Vagina (tissue), 2 donors: ENCODE measurements around the gene ZNF564. TPM values are rescaled to one million over a fixed set of nuclear protein-coding genes. Genes with fewer than 3 reads are reported as not detected.
A peak's percentile ranks its signal among the peaks of the same experiment; 100 is the strongest.
"Not testable (repeated sequence)": the region's sequence is repeated elsewhere in the genome, so short reads cannot be mapped to it uniquely, and the experiment has no call there.

ENCODE experiments used
- DNase-seq, 2 donors: peaks; one replicate each; pipeline ENCODE4 v3.0.0-alpha.2; 2017; ENCODE audit errors: extremely low spot score in 2 of 2
- H3K27ac ChIP-seq: fragments of 200-600 bp; sonication (generic); one replicate; pipeline ENCODE4 v1.5.1; 2019
- H3K27me3 ChIP-seq: fragments of 200-600 bp; sonication (generic); one replicate; pipeline ENCODE4 v1.5.1; 2019
- H3K36me3 ChIP-seq, 2 donors: fragments of 200-600 bp; sonication (generic); one replicate each; pipeline ENCODE4 v1.5.1; 2017 to 2019
- H3K4me1 ChIP-seq: fragments of 200-600 bp; sonication (generic); one replicate; pipeline ENCODE4 v1.5.1; 2019
- H3K4me3 ChIP-seq, 2 donors: fragments of 200-600 bp; sonication (generic); 1 replicate in 1 of 2; 2 replicates in 1 of 2; pipeline ENCODE4 v1.5.1; 2016 to 2019
- H3K9me3 ChIP-seq: fragments of 200-600 bp; sonication (generic); one replicate; pipeline ENCODE4 v1.5.1; 2019
- CTCF ChIP-seq, 3 experiments: fragments of 450-650 bp in 2 of 3; fragments of 200-600 bp in 1 of 3; sonication (generic) in 1 of 3; IDR thresholded peaks; one replicate each; pipeline ENCODE4 v1.5.1; 2017 to 2019; ENCODE audit warnings: antibody characterized with exemption in 3 of 3, mild to moderate bottlenecking in 2 of 3, moderate library complexity in 2 of 3
- POLR2A ChIP-seq, 2 donors: fragments of 450-650 bp; IDR thresholded peaks; one replicate each; pipeline ENCODE4 v1.6.1; 2017; ENCODE audit warnings: antibody characterized with exemption in 2 of 2, mild to moderate bottlenecking in 2 of 2, moderate library complexity in 2 of 2
- POLR2AphosphoS5 ChIP-seq, 2 donors: sonication (generic); formaldehyde crosslinking; IDR thresholded peaks; one replicate each; pipeline ENCODE4 v1.9.0; 2017; ENCODE audit warnings: antibody characterized with exemption in 2 of 2, mild to moderate bottlenecking in 2 of 2, low read depth in 1 of 2; ENCODE audit not compliant: insufficient read depth in 1 of 2
- intact Hi-C: fragments of 100-400 bp; cut with DNase I; formaldehyde crosslinking; loops from one replicate; pipeline ENCODE4 v1.15.1; 2023
- total RNA-seq: library from RNA; depleted of rRNA; stranded (reverse); fragments of >200 nt; gene quantifications from one replicate; pipeline ENCODE4 v1.2.3, GENCODE V29; 2016

Gene ZNF564
- total RNA-seq, 1 donor from 2014 or later, result 12.0 TPM

- Histone ChIP-seq H3K4me1 (no peaks in the 10 kb centered on the region), H3K27ac (no peak overlapping the region), H3K36me3 (peaks cover 7 to 41% of the 10 kb centered on the region in 2 donors), H3K9me3 (peaks cover 9% of the 10 kb centered on the region), H3K4me3 (no peak overlapping the region), H3K27me3 (no peaks in the 10 kb centered on the region)
- intact Hi-C loops, result no loop called here
- DNase-seq, result no peak
- TF ChIP-seq POLR2AphosphoS5 (IDR thresholded peaks at IDR 0.05; ENCODE audit: insufficient read depth in 1 of 2, low read depth in 1 of 2) (no peak), POLR2A (IDR thresholded peaks at IDR 0.05) (no peak)
Measured at GRCh38 chr19:12580180-12580694, 29.0 kb upstream of the ZNF564 start.

- peaks cover 9% of the 10 kb centered on the region for H3K9me3 ChIP-seq
- TF ChIP-seq CTCF (IDR thresholded peaks at IDR 0.05) (no peak), POLR2AphosphoS5 (IDR thresholded peaks at IDR 0.05; ENCODE audit: insufficient read depth in 1 of 2, low read depth in 1 of 2) (no peak), POLR2A (IDR thresholded peaks at IDR 0.05) (no peak)
- peaks cover 7 to 41% of the 10 kb centered on the region in 2 donors for H3K36me3 ChIP-seq
- no peak overlapping the region for H3K4me3 ChIP-seq
- no peaks in the 10 kb centered on the region for H3K27me3 ChIP-seq
- H3K27ac ChIP-seq, result no peak overlapping the region
- H3K4me1 ChIP-seq, result no peaks in the 10 kb centered on the region
- no peak for DNase-seq
- intact Hi-C loops, result no loop called here
Measured at GRCh38 chr19:12578641-12579040, 27.4 kb upstream of the ZNF564 start.

- Histone ChIP-seq H3K27ac (no peak overlapping the region), H3K27me3 (no peaks in the 10 kb centered on the region), H3K4me3 (no peak overlapping the region), H3K36me3 (no peaks in the 10 kb centered on the region), H3K9me3 (no peaks in the 10 kb centered on the region), H3K4me1 (no peaks in the 10 kb centered on the region)
- TF ChIP-seq POLR2AphosphoS5 (IDR thresholded peaks at IDR 0.05; ENCODE audit: insufficient read depth in 1 of 2, low read depth in 1 of 2) (no peak), POLR2A (IDR thresholded peaks at IDR 0.05) (no peak), CTCF (IDR thresholded peaks at IDR 0.05) (no peak)
- no peak for DNase-seq
- intact Hi-C loops, result no loop called here
Measured at GRCh38 chr19:12574036-12574435, 22.8 kb upstream of the ZNF564 start.

GRCh38 chr19:12567951-12568350 lies 16.7 kb upstream of the ZNF564 start:
- Histone ChIP-seq H3K4me3 (no peak overlapping the region), H3K27me3 (no peaks in the 10 kb centered on the region), H3K9me3 (no peaks in the 10 kb centered on the region), H3K4me1 (peaks cover 9% of the 10 kb centered on the region), H3K27ac (no peak overlapping the region), H3K36me3 (no peaks in the 10 kb centered on the region)
- intact Hi-C loops, result no loop called here
- DNase-seq, result no peak
- TF ChIP-seq POLR2A (IDR thresholded peaks at IDR 0.05) (no peak), POLR2AphosphoS5 (IDR thresholded peaks at IDR 0.05; ENCODE audit: insufficient read depth in 1 of 2, low read depth in 1 of 2) (no peak), CTCF (IDR thresholded peaks at IDR 0.05) (no peak)

GRCh38 chr19:12566380-12566779 lies 15.1 kb upstream of the ZNF564 start:
- intact Hi-C loops, H3K4me3 ChIP-seq, H3K27me3 ChIP-seq, H3K9me3 ChIP-seq, H3K27ac ChIP-seq, DNase-seq, H3K4me1 ChIP-seq, H3K36me3 ChIP-seq: not testable (repeated sequence)

- no peaks in the 10 kb centered on the region for H3K27me3 ChIP-seq
- intact Hi-C loops, result no loop called here
- H3K4me3 ChIP-seq, result no peak overlapping the region
- no peaks in the 10 kb centered on the region for H3K36me3 ChIP-seq
- DNase-seq, result no peak
- TF ChIP-seq POLR2A (IDR thresholded peaks at IDR 0.05) (no peak), CTCF (IDR thresholded peaks at IDR 0.05) (peak; percentile 71 to 93 (median 81)), POLR2AphosphoS5 (IDR thresholded peaks at IDR 0.05; ENCODE audit: insufficient read depth in 1 of 2, low read depth in 1 of 2) (peak; percentile 18 to 70)
- H3K9me3 ChIP-seq, result no peaks in the 10 kb centered on the region
- H3K4me1 ChIP-seq, result peaks cover 9% of the 10 kb centered on the region
- H3K27ac ChIP-seq, result no peak overlapping the region
Measured at GRCh38 chr19:12564016-12564664, 12.9 kb upstream of the ZNF564 start.
